ENCODE measurements around the gene ZSCAN5B.
A peak's percentile ranks its signal among the peaks of the same experiment; 100 is the strongest.
"Not testable (repeated sequence)": the region's sequence is repeated elsewhere in the genome, so short reads cannot be mapped to it uniquely, and the experiment has no call there.

The ZSCAN5B gene

DNA sequence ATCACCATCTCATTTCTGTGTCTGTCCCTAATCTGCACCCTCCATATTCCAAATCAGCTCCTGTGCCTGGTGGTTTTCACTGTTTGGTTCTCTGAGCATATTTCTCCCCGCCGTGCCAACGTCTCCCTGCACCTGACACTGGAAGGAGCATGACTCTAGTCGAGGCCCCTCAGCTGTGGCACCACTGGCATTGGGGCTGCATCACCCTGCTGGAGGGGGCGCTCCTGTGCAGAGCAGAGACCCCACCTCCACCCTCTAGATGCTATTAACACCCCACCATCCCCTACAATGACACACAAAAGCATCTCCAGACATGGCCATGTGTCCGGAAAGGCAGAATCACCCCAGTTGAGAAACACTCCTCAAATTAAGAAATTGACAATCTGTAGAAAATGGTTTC lies 25.3 kb upstream of the ZSCAN5B start:
- Histone ChIP-seq H3K9me3 (replicated peaks in 1 of 2; ENCODE audit: control insufficient read depth in 2 of 2, insufficient read depth in 1 of 2, low read depth in 1 of 2, low read length in 2 of 2) (peaks cover 0 to 2% of the 10 kb centered on the region in 2 donors), H3K9ac (ENCODE audit: low read depth, low read length, poor library complexity) (no peak overlapping the region), H3K79me1 (ENCODE audit: low read depth, low read length) (no peaks in the 10 kb centered on the region), H3K4me3 (ENCODE audit: low read length in 2 of 2) (no peak overlapping the region), H2AK5ac (ENCODE audit: low read depth, low read length) (no peak overlapping the region), H2BK12ac (ENCODE audit: low read length) (no peak overlapping the region), H3K4ac (ENCODE audit: low read length) (no peak overlapping the region), H3K4me2 (ENCODE audit: insufficient read depth, low read length, poor library complexity, severe bottlenecking) (no peak overlapping the region), H3K27ac (replicated peaks; ENCODE audit: low read length) (no peak overlapping the region), H2BK120ac (ENCODE audit: low read depth, low read length) (no peak overlapping the region), H2BK15ac (ENCODE audit: low read length) (no peak overlapping the region), H3K27me3 (ENCODE audit: control insufficient read depth in 3 of 3, insufficient read depth in 3 of 3, low read depth in 1 of 3, low read length in 3 of 3) (peaks cover 0 to 2% (median 0%) of the 10 kb centered on the region in 3 experiments), H2AFZ (ENCODE audit: low read length) (no peak overlapping the region), H3K18ac (ENCODE audit: low read length) (no peak overlapping the region), H3K4me1 (ENCODE audit: control insufficient read depth in 2 of 2, insufficient read depth in 1 of 2, low read depth in 1 of 2, low read length in 2 of 2) (no peaks in the 10 kb centered on the region), H3K36me3 (replicated peaks in 1 of 2; ENCODE audit: control insufficient read depth in 2 of 2, insufficient read depth in 2 of 2, low read length in 2 of 2) (peaks cover 0 to 3% of the 10 kb centered on the region in 2 donors), H4K91ac (ENCODE audit: low read depth, low read length, poor library complexity) (no peak overlapping the region), H3K23ac (ENCODE audit: low read depth, low read length, poor library complexity) (no peak overlapping the region), H2BK5ac (ENCODE audit: low read length) (no peak overlapping the region), H4K8ac (ENCODE audit: low read depth, low read length) (no peak overlapping the region), H3K14ac (ENCODE audit: low read length) (no peak overlapping the region)
- WGBS, 2 donors (ENCODE audit: extremely low coverage in 2 of 2, insufficient read length in 2 of 2, insufficient replicate concordance in 1 of 2): no CpG with 5 or more reads among the region's 6 CpGs
- no peak for DNase-seq (ENCODE audit: low spot score)

DNA sequence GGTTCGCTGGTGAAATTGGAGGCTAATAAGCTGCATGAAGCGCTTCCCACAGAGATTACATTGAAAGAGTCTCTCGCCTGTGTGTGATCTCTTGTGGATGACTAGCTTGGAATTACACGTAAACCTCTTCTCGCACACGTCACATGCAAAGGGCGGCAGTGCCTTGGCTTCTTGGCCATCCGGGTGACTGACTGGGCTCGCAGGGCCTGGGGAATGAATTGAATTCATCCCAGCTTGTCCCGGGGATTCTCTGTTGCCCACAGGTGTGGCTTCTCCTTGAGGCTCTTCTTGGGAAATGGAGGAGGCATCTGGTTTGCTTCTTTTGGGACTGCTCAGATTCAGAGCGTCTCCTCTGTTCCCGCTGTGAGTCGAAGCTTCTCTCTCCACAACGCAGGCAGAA lies 24.3 kb upstream of the ZSCAN5B start:
- WGBS, 2 donors (ENCODE audit: extremely low coverage in 2 of 2, insufficient read length in 2 of 2, insufficient replicate concordance in 1 of 2): no CpG with 5 or more reads among the region's 14 CpGs
- Histone ChIP-seq H3K4me1 (ENCODE audit: control insufficient read depth in 2 of 2, insufficient read depth in 1 of 2, low read depth in 1 of 2, low read length in 2 of 2) (peaks cover 0 to 4% of the 10 kb centered on the region in 2 donors), H3K18ac (ENCODE audit: low read length) (no peak overlapping the region), H3K4ac (ENCODE audit: low read length) (no peak overlapping the region), H3K9me3 (replicated peaks in 1 of 2; ENCODE audit: control insufficient read depth in 2 of 2, insufficient read depth in 1 of 2, low read depth in 1 of 2, low read length in 2 of 2) (peaks cover 2 to 3% of the 10 kb centered on the region in 2 donors), H3K79me1 (ENCODE audit: low read depth, low read length) (no peaks in the 10 kb centered on the region), H3K27ac (replicated peaks; ENCODE audit: low read length) (no peak overlapping the region), H4K91ac (ENCODE audit: low read depth, low read length, poor library complexity) (no peak overlapping the region), H3K14ac (ENCODE audit: low read length) (no peak overlapping the region), H3K36me3 (replicated peaks in 1 of 2; ENCODE audit: control insufficient read depth in 2 of 2, insufficient read depth in 2 of 2, low read length in 2 of 2) (peaks cover 0 to 3% of the 10 kb centered on the region in 2 donors), H3K4me3 (ENCODE audit: low read length in 2 of 2) (no peak overlapping the region), H2BK15ac (ENCODE audit: low read length) (no peak overlapping the region), H2AK5ac (ENCODE audit: low read depth, low read length) (no peak overlapping the region), H3K27me3 (ENCODE audit: control insufficient read depth in 3 of 3, insufficient read depth in 3 of 3, low read depth in 1 of 3, low read length in 3 of 3) (peaks cover 0 to 2% (median 2%) of the 10 kb centered on the region in 3 experiments), H2BK120ac (ENCODE audit: low read depth, low read length) (no peak overlapping the region), H3K4me2 (ENCODE audit: insufficient read depth, low read length, poor library complexity, severe bottlenecking) (no peak overlapping the region), H2AFZ (ENCODE audit: low read length) (no peak overlapping the region), H3K9ac (ENCODE audit: low read depth, low read length, poor library complexity) (no peak overlapping the region), H2BK12ac (ENCODE audit: low read length) (no peak overlapping the region), H2BK5ac (ENCODE audit: low read length) (no peak overlapping the region), H3K23ac (ENCODE audit: low read depth, low read length, poor library complexity) (no peak overlapping the region), H4K8ac (ENCODE audit: low read depth, low read length) (no peak overlapping the region)
- no peak for DNase-seq (ENCODE audit: low spot score)

DNA sequence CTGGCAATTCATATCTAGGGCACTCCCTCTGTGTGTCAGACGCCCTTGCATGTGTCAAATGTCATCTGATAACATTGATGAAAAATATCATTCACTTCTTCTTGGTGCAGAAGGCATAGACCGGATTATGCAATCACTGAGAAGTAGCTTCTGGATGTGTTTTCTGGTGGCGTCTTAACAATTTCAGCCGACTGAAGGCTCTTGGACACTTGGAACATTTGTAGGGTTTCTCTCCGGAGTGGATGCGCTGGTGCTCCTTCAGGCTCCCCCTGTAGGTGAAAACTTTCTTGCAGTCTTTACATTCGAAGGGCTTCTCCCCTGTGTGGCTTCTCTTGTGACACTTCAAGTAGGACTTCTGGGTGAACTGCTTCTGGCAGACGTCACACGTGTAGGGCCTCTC lies 23.9 kb upstream of the ZSCAN5B start:
- not testable (repeated sequence) for H2BK15ac ChIP-seq (ENCODE audit: low read length); H3K36me3 ChIP-seq (replicated peaks in 1 of 2; ENCODE audit: control insufficient read depth in 2 of 2, insufficient read depth in 2 of 2, low read length in 2 of 2); H2BK120ac ChIP-seq (ENCODE audit: low read depth, low read length); H2BK12ac ChIP-seq (ENCODE audit: low read length); H2AFZ ChIP-seq (ENCODE audit: low read length); H3K27me3 ChIP-seq (ENCODE audit: control insufficient read depth in 3 of 3, insufficient read depth in 3 of 3, low read depth in 1 of 3, low read length in 3 of 3); H3K4me1 ChIP-seq (ENCODE audit: control insufficient read depth in 2 of 2, insufficient read depth in 1 of 2, low read depth in 1 of 2, low read length in 2 of 2); H3K23ac ChIP-seq (ENCODE audit: low read depth, low read length, poor library complexity); H3K14ac ChIP-seq (ENCODE audit: low read length); H4K91ac ChIP-seq (ENCODE audit: low read depth, low read length, poor library complexity); H3K4me3 ChIP-seq (ENCODE audit: low read length in 2 of 2); H3K27ac ChIP-seq (replicated peaks; ENCODE audit: low read length); H3K18ac ChIP-seq (ENCODE audit: low read length); H2BK5ac ChIP-seq (ENCODE audit: low read length); H3K9ac ChIP-seq (ENCODE audit: low read depth, low read length, poor library complexity); H3K4me2 ChIP-seq (ENCODE audit: insufficient read depth, low read length, poor library complexity, severe bottlenecking); DNase-seq (ENCODE audit: low spot score); H3K4ac ChIP-seq (ENCODE audit: low read length); H4K8ac ChIP-seq (ENCODE audit: low read depth, low read length); H2AK5ac ChIP-seq (ENCODE audit: low read depth, low read length); H3K9me3 ChIP-seq (replicated peaks in 1 of 2; ENCODE audit: control insufficient read depth in 2 of 2, insufficient read depth in 1 of 2, low read depth in 1 of 2, low read length in 2 of 2); H3K79me1 ChIP-seq (ENCODE audit: low read depth, low read length)
- WGBS, 2 donors (ENCODE audit: extremely low coverage in 2 of 2, insufficient read length in 2 of 2, insufficient replicate concordance in 1 of 2): no CpG with 5 or more reads among the region's 9 CpGs

DNA sequence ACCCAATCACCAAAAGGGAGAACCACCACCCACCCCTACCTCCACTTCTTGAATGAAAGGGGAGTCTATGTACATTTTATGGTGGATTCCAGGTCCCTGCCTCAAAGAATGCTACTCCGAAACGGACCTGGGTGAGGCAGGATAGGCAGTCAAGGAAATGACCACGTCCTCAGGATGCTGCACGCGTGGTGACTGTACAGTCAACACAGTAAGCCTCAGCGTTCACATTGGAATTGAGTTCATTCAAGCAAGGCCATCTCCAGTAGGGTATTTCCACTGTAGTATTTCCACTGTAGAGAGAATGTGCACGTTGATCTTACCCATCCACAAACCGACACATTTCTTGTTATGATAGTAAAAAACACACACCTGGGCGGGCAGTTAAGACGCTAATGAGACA lies 21.4 kb upstream of the ZSCAN5B start:
- Histone ChIP-seq H4K8ac (ENCODE audit: low read depth, low read length) (no peak overlapping the region), H3K4ac (ENCODE audit: low read length) (no peak overlapping the region), H2BK15ac (ENCODE audit: low read length) (no peak overlapping the region), H3K79me1 (ENCODE audit: low read depth, low read length) (no peaks in the 10 kb centered on the region), H3K4me3 (ENCODE audit: low read length in 2 of 2) (no peak overlapping the region), H3K14ac (ENCODE audit: low read length) (no peak overlapping the region), H2AK5ac (ENCODE audit: low read depth, low read length) (no peak overlapping the region), H3K27ac (replicated peaks; ENCODE audit: low read length) (no peak overlapping the region), H3K9ac (ENCODE audit: low read depth, low read length, poor library complexity) (no peak overlapping the region), H3K4me1 (ENCODE audit: control insufficient read depth in 2 of 2, insufficient read depth in 1 of 2, low read depth in 1 of 2, low read length in 2 of 2) (peaks cover 0 to 4% of the 10 kb centered on the region in 2 donors), H2BK5ac (ENCODE audit: low read length) (no peak overlapping the region), H4K91ac (ENCODE audit: low read depth, low read length, poor library complexity) (no peak overlapping the region), H2BK12ac (ENCODE audit: low read length) (no peak overlapping the region), H3K36me3 (replicated peaks in 1 of 2; ENCODE audit: control insufficient read depth in 2 of 2, insufficient read depth in 2 of 2, low read length in 2 of 2) (peaks cover 0 to 3% of the 10 kb centered on the region in 2 donors), H3K23ac (ENCODE audit: low read depth, low read length, poor library complexity) (peak overlapping the region; percentile 31), H3K9me3 (replicated peaks in 1 of 2; ENCODE audit: control insufficient read depth in 2 of 2, insufficient read depth in 1 of 2, low read depth in 1 of 2, low read length in 2 of 2) (peaks cover 2 to 3% of the 10 kb centered on the region in 2 donors), H3K27me3 (ENCODE audit: control insufficient read depth in 3 of 3, insufficient read depth in 3 of 3, low read depth in 1 of 3, low read length in 3 of 3) (peaks cover 0 to 2% (median 2%) of the 10 kb centered on the region in 3 experiments), H2AFZ (ENCODE audit: low read length) (no peak overlapping the region), H3K4me2 (ENCODE audit: insufficient read depth, low read length, poor library complexity, severe bottlenecking) (no peak overlapping the region), H2BK120ac (ENCODE audit: low read depth, low read length) (no peak overlapping the region), H3K18ac (ENCODE audit: low read length) (peak overlapping the region; percentile 66)
- no CpG with 5 or more reads among the region's 10 CpGs for WGBS, 2 donors (ENCODE audit: extremely low coverage in 2 of 2, insufficient read length in 2 of 2, insufficient replicate concordance in 1 of 2)
- no peak for DNase-seq (ENCODE audit: low spot score)
